Testis (tissue), 2 donors: ENCODE results near the gene TET1.

ENCODE experiments used
- POLR2A ChIP-seq: fragments of 450-650 bp; IDR thresholded peaks from one replicate; pipeline ENCODE4 v1.6.1; 2017; ENCODE audit warnings: antibody characterized with exemption, mild to moderate bottlenecking, moderate library complexity
- TF ChIP-seq, protein P1 (sequence below), 3 experiments: fragments of 450-650 bp in 2 of 3; fragments of 200-600 bp in 1 of 3; sonication (generic) in 1 of 3; IDR thresholded peaks; one replicate each; pipeline ENCODE4 v1.5.1; 2016 to 2019; ENCODE audit warnings: antibody characterized with exemption in 3 of 3, mild to moderate bottlenecking in 2 of 3, moderate library complexity in 1 of 3

DNA sequence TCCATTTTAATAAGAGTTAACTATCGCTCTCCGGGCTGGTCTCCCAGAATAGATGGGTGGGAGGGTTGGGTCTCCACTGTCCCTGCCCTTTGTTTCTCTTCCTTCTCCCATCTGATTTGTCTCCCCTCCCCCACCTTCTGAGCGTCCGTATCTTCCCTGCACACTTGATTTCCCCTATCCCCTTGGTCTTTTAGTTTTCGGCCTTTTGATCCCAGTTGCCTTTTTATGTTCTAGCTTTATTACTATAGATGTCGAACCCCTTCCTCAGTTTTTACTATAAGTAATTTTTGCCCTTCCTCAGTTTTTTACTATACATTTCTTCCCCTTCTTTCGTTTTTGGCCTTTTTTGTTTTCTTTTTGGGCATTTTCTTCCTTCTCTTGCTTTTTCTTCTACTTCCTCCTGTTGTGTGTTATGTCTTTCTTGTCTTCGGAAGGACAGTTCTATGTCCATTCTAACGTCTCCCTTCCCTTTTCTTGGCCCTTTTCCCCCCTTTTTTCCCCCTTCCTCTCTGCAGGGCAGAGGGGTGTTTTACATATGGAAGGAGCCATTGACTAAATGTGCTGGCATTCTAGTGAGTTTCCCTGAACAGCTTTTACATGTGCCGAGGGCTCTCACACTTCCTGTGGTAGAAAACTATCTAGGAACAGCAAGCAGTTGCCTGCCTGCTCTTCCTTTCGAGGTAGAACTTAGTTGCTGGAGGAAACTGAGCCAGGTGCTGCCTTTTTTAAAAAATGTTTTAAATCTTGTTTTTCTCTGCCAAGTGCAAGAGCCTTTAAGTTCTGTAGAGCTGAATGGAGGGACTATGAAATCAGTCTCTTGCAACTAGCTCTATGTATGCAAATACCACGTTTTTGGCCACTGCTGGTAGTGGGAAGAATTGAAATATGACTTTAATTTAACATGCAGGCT, 2.8 kb downstream of the TET1 start:
- no peak for TF ChIP-seq POLR2A
- TF ChIP-seq, protein P1, sequence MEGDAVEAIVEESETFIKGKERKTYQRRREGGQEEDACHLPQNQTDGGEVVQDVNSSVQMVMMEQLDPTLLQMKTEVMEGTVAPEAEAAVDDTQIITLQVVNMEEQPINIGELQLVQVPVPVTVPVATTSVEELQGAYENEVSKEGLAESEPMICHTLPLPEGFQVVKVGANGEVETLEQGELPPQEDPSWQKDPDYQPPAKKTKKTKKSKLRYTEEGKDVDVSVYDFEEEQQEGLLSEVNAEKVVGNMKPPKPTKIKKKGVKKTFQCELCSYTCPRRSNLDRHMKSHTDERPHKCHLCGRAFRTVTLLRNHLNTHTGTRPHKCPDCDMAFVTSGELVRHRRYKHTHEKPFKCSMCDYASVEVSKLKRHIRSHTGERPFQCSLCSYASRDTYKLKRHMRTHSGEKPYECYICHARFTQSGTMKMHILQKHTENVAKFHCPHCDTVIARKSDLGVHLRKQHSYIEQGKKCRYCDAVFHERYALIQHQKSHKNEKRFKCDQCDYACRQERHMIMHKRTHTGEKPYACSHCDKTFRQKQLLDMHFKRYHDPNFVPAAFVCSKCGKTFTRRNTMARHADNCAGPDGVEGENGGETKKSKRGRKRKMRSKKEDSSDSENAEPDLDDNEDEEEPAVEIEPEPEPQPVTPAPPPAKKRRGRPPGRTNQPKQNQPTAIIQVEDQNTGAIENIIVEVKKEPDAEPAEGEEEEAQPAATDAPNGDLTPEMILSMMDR (IDR thresholded peaks at IDR 0.05) = no peak
